ENCODE data around the gene ROBO2.

GRCh38 chr3:77365152-77365551 is 325.3 kb downstream of the ROBO2 start:
- no peak for TF ChIP-seq PAX8 (IDR thresholded peaks at IDR 0.05)
- TF ChIP-seq SP1 (IDR thresholded peaks at IDR 0.05; ENCODE audit: low read depth, low read length): no peak
- no peak for TF ChIP-seq CTCF (IDR thresholded peaks at IDR 0.05 in 2 of 3, conservative IDR thresholded peaks at IDR 0.05 in 1 of 3; ENCODE audit: control insufficient read depth in 2 of 3, extremely low read depth in 1 of 3, insufficient read depth in 1 of 3, low read depth in 3 of 3, low read length in 3 of 3)
- no peak for TF ChIP-seq NFYB (IDR thresholded peaks at IDR 0.05; ENCODE audit: insufficient read depth, low read depth, low read length)
- TF ChIP-seq CREB1 (IDR thresholded peaks at IDR 0.05; ENCODE audit: low read depth): no peak
- TF ChIP-seq PAX5 (IDR thresholded peaks at IDR 0.05; ENCODE audit: borderline replicate concordance, low read depth, low read length): no peak
- TF ChIP-seq BHLHE40 (IDR thresholded peaks at IDR 0.05; ENCODE audit: borderline replicate concordance in 1 of 2, low read depth in 2 of 2, low read length in 1 of 2): no peak
- no peak for TF ChIP-seq MYC (IDR thresholded peaks at IDR 0.05; ENCODE audit: insufficient read depth, insufficient read length, insufficient replicate concordance, low read length, severe bottlenecking)
- TF ChIP-seq NR2C2 (IDR thresholded peaks at IDR 0.05; ENCODE audit: borderline replicate concordance, control insufficient read depth, insufficient read length, low read depth): no peak
- no peak for TF ChIP-seq RAD21 (IDR thresholded peaks at IDR 0.05; ENCODE audit: insufficient read depth, low read depth, low read length)

Data from GM12878 (cell line).